NOMO-1 (cell line): ENCODE measurements around the gene TMEM132A.
A peak's percentile ranks its signal among the peaks of the same experiment; 100 is the strongest.

Source experiments
- DNase-seq, 2 experiments: peaks; one replicate each; lab custom pipeline; 2025; ENCODE audit not compliant: unreplicated experiment in 2 of 2; lab: John Stamatoyannopoulos, UW

TMEM132A gene

GRCh38 chr11:60934790-60935605 is 10.7 kb downstream of the TMEM132A start:
- DNase-seq = no peak

GRCh38 chr11:60935676-60936442 is 11.6 kb downstream of the TMEM132A start:
- no peak for DNase-seq

GRCh38 chr11:60936467-60937143 is 12.3 kb downstream of the TMEM132A start:
- DNase-seq = no peak

GRCh38 chr11:60937144-60937527 is 12.9 kb downstream of the TMEM132A start:
- DNase-seq = no peak

- DNase-seq = no peak
Observed at GRCh38 chr11:60937811-60938210, 13.6 kb downstream of the TMEM132A start.

- DNase-seq = no peak
Observed at GRCh38 chr11:60938500-60938899, 14.2 kb downstream of the TMEM132A start.

- DNase-seq = no peak
Observed at GRCh38 chr11:60939301-60939700, 15.0 kb downstream of the TMEM132A start.

- DNase-seq = no peak
Observed at GRCh38 chr11:60939855-60940254, 15.6 kb downstream of the TMEM132A start.

- DNase-seq = no peak
Observed at GRCh38 chr11:60941371-60942119, 17.3 kb downstream of the TMEM132A start.

- no peak for DNase-seq
Observed at GRCh38 chr11:60942219-60942618, 18.0 kb downstream of the TMEM132A start.

GRCh38 chr11:60942970-60943565 is 18.8 kb downstream of the TMEM132A start:
- DNase-seq = no peak

- DNase-seq = no peak
Observed at GRCh38 chr11:60944490-60945294, 20.4 kb downstream of the TMEM132A start.

GRCh38 chr11:60945295-60945667 is 21.0 kb downstream of the TMEM132A start:
- DNase-seq = no peak

GRCh38 chr11:60946601-60947264 is 22.5 kb downstream of the TMEM132A start:
- DNase-seq = no peak

GRCh38 chr11:60947700-60948099 is 23.4 kb downstream of the TMEM132A start:
- no peak for DNase-seq

- no peak for DNase-seq
Observed at GRCh38 chr11:60948250-60948649, 24.0 kb downstream of the TMEM132A start.

GRCh38 chr11:60950024-60950423 is 25.8 kb downstream of the TMEM132A start:
- no peak for DNase-seq

GRCh38 chr11:60950933-60951605 is 26.8 kb downstream of the TMEM132A start:
- peak in 1 of 2 experiments; percentile 30 for DNase-seq

- peak in 1 of 2 experiments; percentile 20 for DNase-seq
Observed at GRCh38 chr11:60951606-60951903, 27.3 kb downstream of the TMEM132A start.
